Endometrium (tissue), 2 donors: ENCODE results near the gene VCPKMT.

ENCODE experiments used
- FAIRE-seq: peaks from 2 replicates; lab custom pipeline; 2012; peaks lifted over from hg19 to GRCh38; lab: Jason Lieb, UNC
- donor health status: control.
- donor health status: control.

The VCPKMT gene

DNA sequence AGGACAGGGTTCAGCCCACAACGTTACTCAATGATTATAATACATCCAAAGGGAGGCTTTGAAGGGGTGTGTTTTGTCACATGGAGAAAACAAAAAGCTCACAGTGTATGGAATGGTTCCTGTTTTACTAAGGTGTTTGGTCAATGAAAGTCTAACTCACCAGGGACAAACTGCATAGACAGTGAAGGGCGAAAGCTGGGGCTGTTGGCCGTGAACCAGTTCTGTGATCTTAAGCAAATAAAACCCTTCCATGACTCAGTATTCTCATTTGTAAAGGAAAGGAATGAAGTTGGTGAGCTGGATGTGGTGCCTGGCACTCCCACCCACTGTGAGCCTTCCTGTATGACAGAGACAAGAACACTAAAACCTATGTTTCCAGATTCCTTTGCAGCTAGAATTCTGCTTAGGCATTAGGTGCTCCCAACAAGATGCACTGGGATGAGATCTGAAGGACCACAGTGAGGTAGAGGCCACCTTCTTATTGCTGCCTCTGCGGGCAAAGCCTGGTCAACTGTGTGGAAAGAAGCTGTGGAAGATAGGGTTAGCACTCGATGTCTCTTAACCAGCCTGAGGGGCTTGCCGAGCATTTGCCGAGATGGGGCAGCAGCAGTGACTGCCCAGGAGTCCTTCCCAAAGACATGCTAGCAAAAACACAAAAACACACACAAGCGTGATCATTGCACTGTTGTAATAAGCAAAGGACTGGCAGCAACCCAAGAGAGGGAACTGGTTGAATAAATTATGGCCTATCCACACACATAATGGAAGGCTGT is 48.5 kb downstream of the VCPKMT start:
- no peak for FAIRE-seq

GRCh38 chr14:50065583-50065982 is 50.8 kb downstream of the VCPKMT start:
- FAIRE-seq, result no peak

- no peak for FAIRE-seq
These were observed 51.4 kb downstream of the VCPKMT start for GRCh38 chr14:50064993-50065392.

DNA sequence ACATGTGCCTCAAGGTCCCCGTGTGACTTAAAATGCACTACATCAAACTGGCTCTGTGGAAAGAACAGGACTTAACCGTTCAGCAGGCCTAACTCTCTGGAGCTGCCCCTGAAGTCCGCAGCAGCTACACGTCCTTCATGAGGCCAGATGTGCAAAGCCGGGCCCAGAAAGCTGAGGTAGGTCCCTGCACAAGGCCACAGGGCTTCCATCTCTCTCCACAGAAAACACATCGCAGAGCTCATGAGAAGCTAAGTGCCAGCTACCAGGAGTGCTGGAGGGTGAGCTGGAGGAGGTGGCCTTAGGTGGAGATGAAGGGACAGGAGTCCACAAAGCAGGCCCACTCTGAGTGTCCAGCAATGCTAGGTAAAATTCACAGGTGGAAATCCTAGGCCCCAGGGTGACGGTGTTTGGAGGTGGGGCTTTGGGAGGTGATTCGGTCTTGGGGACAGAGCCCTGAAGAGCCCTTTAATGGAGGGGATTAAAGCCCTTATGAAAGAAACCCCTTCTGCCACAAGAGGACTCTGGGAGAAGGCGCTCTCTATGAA is 52.4 kb downstream of the VCPKMT start:
- FAIRE-seq, result no peak

GRCh38 chr14:50062438-50063085 is 53.8 kb downstream of the VCPKMT start:
- no peak for FAIRE-seq

GRCh38 chr14:50061664-50062437 is 54.5 kb downstream of the VCPKMT start:
- no peak for FAIRE-seq

DNA sequence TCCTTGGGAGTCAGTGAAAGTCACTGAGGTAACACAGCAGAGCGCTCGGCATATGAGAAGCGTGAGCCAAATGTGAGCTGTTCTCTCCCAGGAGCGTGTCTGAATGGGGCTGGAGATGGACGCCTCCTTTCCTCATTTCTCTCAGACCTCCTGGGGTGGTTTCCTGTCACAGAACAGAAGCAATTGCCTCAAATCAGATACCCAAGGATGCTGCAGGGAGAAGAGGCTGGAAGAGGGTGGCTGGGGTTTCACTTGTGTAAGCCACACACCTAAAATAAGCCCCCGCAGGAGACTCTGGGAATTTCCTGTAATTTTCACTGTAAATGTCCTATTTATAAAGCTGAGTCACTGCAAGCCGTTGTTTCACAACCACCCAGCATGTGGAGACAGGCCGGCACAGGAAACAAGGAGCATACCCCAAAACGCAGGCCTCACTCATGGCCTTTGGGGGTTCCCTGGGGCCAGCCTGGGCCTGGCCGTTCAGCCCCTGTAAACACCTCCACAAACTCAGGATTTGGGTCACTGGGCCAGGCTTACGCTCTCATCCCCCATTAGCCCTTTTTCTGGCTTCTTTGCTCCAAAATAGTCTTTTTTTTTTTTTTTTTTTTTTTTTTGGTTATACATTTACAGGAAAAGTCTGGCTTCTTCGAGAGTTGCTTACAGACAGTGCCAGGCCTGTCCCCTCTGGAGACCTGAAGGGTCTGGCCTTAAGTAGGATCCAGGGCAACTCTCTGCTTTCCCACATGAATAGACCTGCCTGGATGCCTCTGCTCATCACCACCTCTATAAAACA is 55.3 kb downstream of the VCPKMT start:
- no peak for FAIRE-seq

DNA sequence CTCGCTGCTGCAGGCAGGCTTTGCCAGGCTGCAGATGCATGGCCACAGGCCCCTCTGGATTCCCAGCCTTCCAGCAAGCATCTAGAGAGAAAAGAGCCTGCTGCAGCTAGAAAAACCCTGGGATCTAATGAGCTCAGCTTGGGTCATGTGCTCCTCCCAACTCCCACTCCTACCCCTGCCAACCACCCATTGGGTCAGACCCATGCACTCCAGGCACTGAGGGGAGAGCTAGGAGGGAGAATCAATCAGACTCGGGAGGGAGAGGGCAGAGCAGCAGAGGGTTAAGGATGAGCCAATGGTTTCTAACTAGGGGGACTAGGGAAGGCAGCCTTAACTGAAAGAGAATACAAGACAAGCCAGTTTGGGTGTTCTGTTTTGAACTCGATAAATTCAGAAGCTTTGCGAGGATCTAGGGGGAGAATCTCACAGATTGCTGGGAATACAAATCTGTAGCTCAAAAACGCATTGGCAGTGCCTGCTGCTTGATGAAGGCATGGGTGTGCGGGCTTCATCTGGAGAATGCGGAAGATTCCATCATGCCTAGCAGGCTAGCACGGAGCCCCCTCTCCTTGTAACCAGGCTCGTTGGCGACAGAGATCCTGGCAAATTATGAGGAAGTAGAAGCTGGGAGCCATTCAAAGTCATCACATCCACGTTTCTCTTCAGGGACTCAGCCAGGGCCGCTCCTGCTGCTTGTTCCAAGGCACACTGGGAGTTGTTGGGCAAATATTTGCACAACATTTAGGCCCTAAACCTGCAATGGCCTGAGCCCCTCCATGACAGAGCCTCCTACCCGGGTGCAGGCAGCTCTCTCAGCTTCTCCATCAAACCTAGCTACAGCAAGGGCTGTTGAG is 56.4 kb downstream of the VCPKMT start:
- FAIRE-seq, result no peak
